Ovary (tissue), 9 donors: ENCODE measurements around the gene ASAP2. TPM values are rescaled to one million over a fixed set of nuclear protein-coding genes. Genes with fewer than 3 reads are reported as not detected.

Source experiments
- DNase-seq, 5 donors: peaks; one replicate each; pipeline ENCODE4 v3.0.0-alpha.2; 2019 to 2020
- H3K27ac ChIP-seq, 2 donors: fragments of 200-600 bp; one replicate each; pipeline versions ENCODE4 v1.5.1 to v1.8.0; 2019 to 2022
- H3K27me3 ChIP-seq: fragments of 200-600 bp; one replicate; pipeline ENCODE4 v1.8.0; 2022
- H3K36me3 ChIP-seq: fragments of 200-600 bp; sonication (generic); one replicate; pipeline ENCODE4 v1.5.1; 2019
- H3K4me1 ChIP-seq: one replicate; pipeline ENCODE4 v1.8.1; 2013; ENCODE audit warnings: mild to moderate bottlenecking, moderate library complexity; ENCODE audit not compliant: insufficient read depth
- H3K4me3 ChIP-seq: fragments of 200-600 bp; sonication (generic); one replicate; pipeline ENCODE4 v1.5.1; 2017
- H3K9me3 ChIP-seq, 2 donors: fragments of 200-600 bp in 1 of 2; sonication (generic) in 1 of 2; one replicate each; pipeline versions ENCODE4 v1.5.1 to v1.8.1; 2013 to 2019; ENCODE audit warnings: mild to moderate bottlenecking in 1 of 2, moderate library complexity in 1 of 2
- CTCF ChIP-seq, 3 donors: fragments of 450-650 bp in 2 of 3; fragments of 200-600 bp in 1 of 3; IDR thresholded peaks; one replicate each; pipeline versions ENCODE4 v1.5.1 to v1.8.0; 2016 to 2022; ENCODE audit warnings: antibody characterized with exemption in 3 of 3, mild to moderate bottlenecking in 1 of 3
- EP300 ChIP-seq: sonication (generic); formaldehyde crosslinking; IDR thresholded peaks from one replicate; pipeline ENCODE4 v1.6.1; 2017; ENCODE audit warnings: antibody characterized with exemption
- POLR2A ChIP-seq: fragments of 450-650 bp; IDR thresholded peaks from one replicate; pipeline ENCODE4 v1.6.1; 2017; ENCODE audit warnings: antibody characterized with exemption, mild to moderate bottlenecking, moderate library complexity
- WGBS, 3 donors: extraction: QIAGEN DNeasy Blood & Tissue Kit in 1 of 3; methylation state at CpG; one replicate each; pipeline versions ENCODE4 v1.1.5 to v1.1.7; 2013 to 2017; 5-methylcytosine and 5-hydroxymethylcytosine counted together
- intact Hi-C, 4 donors: fragments of 100-400 bp; cut with DNase I; formaldehyde crosslinking; loops; one replicate each; pipeline versions ENCODE4 v1.11.0 to v1.15.1; 2022 to 2023
- polyA plus RNA-seq, 2 donors: library from polyadenylated mRNA; stranded (reverse); fragments of 200-250 nt in 1 of 2; fragments of 350-450 nt in 1 of 2; fragmentation: Illumina TruSeq in 1 of 2; extraction: RNeasy Lipid Tissue Mini Kit (QIAGEN cat#74804) in 1 of 2; gene quantifications; one replicate each; pipeline ENCODE4 v1.2.3, GENCODE V29; 2013 to 2014
- total RNA-seq, 7 donors: library from RNA; depleted of rRNA in 2 of 7; stranded (reverse); fragments of >200 nt in 2 of 7; fragmentation: NEBNext Ultra II Directional in 3 of 7; extraction: Animal tissue kit (Norgen Biotek cat#: 25700) in 3 of 7; gene quantifications; one replicate each; pipeline versions ENCODE4 v1.1.0 to v1.2.4, GENCODE V29; 2016 to 2023
- donor health status: DM: no; HTN: no; CAD: no; lungs with moderate emphysema.
- donor health status: DM: no; HTN: no; CAD: no.
- donor health status: Bipolar disorder and iron deficiency.
- donor health status: DM: yes; HTN: yes; CAD: no.
- donor health status: DM: no; HTN: no; CAD: no.
- donor health status: DM: yes; HTN: yes; CAD: no.

ASAP2 gene
- total and polyA plus RNA-seq, 9 donors: 10.3 to 22.7 (median 15.5) TPM

- H3K27ac ChIP-seq: peak overlapping the region in 1 of 2 donors; percentile 61
- H3K9me3 ChIP-seq: no peaks in the 10 kb centered on the region
- H3K36me3 ChIP-seq: no peaks in the 10 kb centered on the region
- TF ChIP-seq CTCF (IDR thresholded peaks at IDR 0.05) (no peak), POLR2A (no peak), EP300 (no peak)
- intact Hi-C loops: no loop called here
- no peaks in the 10 kb centered on the region for H3K27me3 ChIP-seq
- H3K4me3 ChIP-seq: no peak overlapping the region
- no peak for DNase-seq
- H3K4me1 ChIP-seq: peaks cover 40% of the 10 kb centered on the region
- WGBS, 3 donors: 87 to 92% (median 90%) methylated on average over 5 of the region's 5 CpGs
These were observed 31.2 kb downstream of the ASAP2 start for GRCh38 chr2:9237831-9238230.

- Histone ChIP-seq H3K4me3 (no peak overlapping the region), H3K36me3 (no peaks in the 10 kb centered on the region), H3K4me1 (peaks cover 40% of the 10 kb centered on the region), H3K27me3 (no peaks in the 10 kb centered on the region), H3K9me3 (no peaks in the 10 kb centered on the region), H3K27ac (peak overlapping the region in 1 of 2 donors; percentile 61)
- intact Hi-C loops: no loop called here
- WGBS, 3 donors: 71 to 81% (median 77%) methylated on average over 7 of the region's 7 CpGs
- no peak for DNase-seq
- TF ChIP-seq CTCF (IDR thresholded peaks at IDR 0.05): no peak
- no peak for TF ChIP-seq EP300
- no peak for TF ChIP-seq POLR2A
These were observed 32.1 kb downstream of the ASAP2 start for GRCh38 chr2:9238591-9239326.

GRCh38 chr2:9239616-9240015, 33.0 kb downstream of the ASAP2 start:
- no peak overlapping the region for H3K27ac ChIP-seq

GRCh38 chr2:9240745-9241144, 34.1 kb downstream of the ASAP2 start:
- H3K4me3 ChIP-seq: no peak overlapping the region
- no peaks in the 10 kb centered on the region for H3K9me3 ChIP-seq
- H3K4me1 ChIP-seq: peaks cover 29% of the 10 kb centered on the region
- no peak for TF ChIP-seq POLR2A
- no peak for TF ChIP-seq EP300
- no peak for TF ChIP-seq CTCF (IDR thresholded peaks at IDR 0.05)
- intact Hi-C loops: no loop called here
- 41 to 52% (median 41%) methylated on average over 4 of the region's 4 CpGs for WGBS, 3 donors
- no peaks in the 10 kb centered on the region for H3K36me3 ChIP-seq
- no peaks in the 10 kb centered on the region for H3K27me3 ChIP-seq
- no peak overlapping the region for H3K27ac ChIP-seq
- DNase-seq: no peak

More at GRCh38 chr2:9239616-9240015, 33.0 kb downstream of the ASAP2 start:
- 94 to 99% (median 96%) methylated on average over 5 of the region's 5 CpGs for WGBS, 3 donors
- intact Hi-C loops: no loop called here
- no peaks in the 10 kb centered on the region for H3K36me3 ChIP-seq
- no peak for TF ChIP-seq CTCF (IDR thresholded peaks at IDR 0.05)
- no peak for TF ChIP-seq POLR2A
- H3K4me1 ChIP-seq: peaks cover 37% of the 10 kb centered on the region
- H3K27me3 ChIP-seq: no peaks in the 10 kb centered on the region
- no peak overlapping the region for H3K4me3 ChIP-seq
- H3K9me3 ChIP-seq: no peaks in the 10 kb centered on the region
- DNase-seq: no peak
